Activated T-cell treated with anti-CD3 and anti-CD28 coated beads for 48 hours (primary cell): Measurements from ENCODE around the gene FCF1.
"Not testable (repeated sequence)": the region's sequence is repeated elsewhere in the genome, so short reads cannot be mapped to it uniquely, and the experiment has no call there.

Experiments used
- DNase-seq: peaks from one replicate; pipeline ENCODE4 v3.0.0-alpha.2; 2020; ENCODE audit warnings: low read depth

Gene FCF1

GRCh38 chr14:74702293-74702692, 10.7 kb upstream of the FCF1 start:
- no peak for DNase-seq

DNA sequence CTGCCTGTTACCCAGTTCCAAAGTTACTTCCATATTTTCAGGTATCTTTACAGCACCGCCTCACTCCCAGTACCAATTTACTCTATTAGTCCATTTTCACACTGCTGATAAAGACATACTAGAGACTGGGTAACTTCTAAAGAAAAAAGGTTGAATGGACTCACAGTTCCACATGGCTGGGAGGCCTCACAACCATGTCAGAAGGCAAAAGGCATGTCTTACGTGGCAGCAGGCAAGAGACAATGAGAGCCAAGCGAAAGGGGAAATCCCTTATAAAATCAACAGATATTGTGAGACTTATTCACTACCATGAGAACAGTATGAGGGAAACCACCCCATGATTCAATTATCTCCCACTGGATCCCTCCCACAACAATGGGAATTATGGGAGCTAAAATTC, 9.9 kb upstream of the FCF1 start:
- no peak for DNase-seq

DNA sequence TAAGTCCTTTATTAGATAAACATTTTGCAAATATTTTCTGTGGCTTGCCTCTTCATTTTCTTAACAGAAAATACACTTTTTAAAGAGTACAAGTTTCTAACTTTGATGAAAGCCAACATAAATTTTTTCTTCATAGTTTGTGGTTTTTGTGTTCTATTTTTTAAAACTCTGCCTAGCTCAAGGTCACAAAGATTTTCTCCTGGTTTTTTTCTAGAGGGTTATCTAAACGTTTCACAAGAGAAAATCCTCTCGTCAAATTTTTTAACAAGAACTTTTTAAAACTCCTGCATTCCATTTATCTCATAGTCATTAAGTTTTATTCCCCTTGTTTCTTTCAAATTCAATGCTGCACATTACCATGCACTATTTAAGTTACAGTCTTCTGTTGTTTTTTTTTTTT, 8.3 kb upstream of the FCF1 start:
- no peak for DNase-seq

DNA sequence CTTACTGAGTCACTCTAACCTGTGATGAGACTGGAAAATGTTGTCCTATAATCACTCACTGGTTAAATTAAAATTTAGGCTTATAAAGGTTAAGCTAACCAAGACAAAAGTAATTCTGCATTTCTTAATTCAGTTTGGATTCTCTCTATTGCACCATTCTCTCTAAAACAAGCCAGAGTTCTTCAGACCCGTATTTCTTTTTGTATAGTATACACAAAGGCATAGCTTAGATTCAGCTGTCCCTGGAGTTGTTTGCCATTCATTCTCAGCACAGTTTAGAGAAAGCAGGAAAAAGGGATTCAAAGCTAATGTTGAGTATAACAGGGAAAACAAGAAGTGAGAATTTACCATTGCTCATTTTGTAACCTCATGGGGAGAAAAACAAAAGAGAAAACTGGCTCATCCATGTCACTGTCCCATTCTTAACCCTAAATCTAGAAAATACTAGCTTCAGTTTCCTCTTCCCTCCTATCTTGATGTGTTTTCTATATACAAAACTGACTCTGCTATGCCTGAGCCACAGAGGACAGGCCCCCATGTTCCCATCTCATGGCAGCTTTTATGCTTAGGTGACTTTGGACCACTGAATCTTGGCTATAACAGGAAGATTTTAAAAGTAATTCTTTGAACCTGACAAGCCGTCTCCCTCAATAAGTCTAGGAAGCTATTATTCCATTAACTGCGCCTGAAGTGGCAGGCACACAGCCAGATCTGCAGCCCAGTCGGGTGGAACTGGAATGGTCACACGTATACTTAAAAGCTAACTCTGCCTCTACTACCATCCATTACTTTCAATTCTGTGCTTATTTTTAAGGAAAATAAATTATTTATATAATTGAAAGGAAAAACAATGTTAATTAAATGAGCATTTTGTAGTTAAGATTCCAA, 7.1 kb upstream of the FCF1 start:
- DNase-seq, result no peak

DNA sequence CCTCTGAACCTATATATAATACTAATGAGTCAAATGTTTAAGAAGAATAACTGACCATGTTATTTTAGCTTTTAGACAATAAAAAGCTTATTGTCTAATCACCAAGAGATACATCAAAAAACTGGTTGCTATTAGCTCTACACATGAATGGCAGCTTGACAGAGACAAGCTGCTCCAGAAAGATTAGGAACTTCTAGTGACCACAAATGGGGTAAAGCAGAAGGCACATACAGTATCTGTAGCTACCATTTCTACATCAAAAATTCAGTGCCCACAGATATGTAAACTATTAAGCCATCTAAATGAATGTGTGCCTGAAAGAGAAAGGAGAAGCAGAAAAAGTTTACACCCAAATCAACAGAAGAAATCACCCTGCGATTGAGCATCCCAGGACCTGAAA, 2.5 kb upstream of the FCF1 start:
- DNase-seq, result no peak

GRCh38 chr14:74711651-74712050, 1.3 kb upstream of the FCF1 start:
- no peak for DNase-seq

DNA sequence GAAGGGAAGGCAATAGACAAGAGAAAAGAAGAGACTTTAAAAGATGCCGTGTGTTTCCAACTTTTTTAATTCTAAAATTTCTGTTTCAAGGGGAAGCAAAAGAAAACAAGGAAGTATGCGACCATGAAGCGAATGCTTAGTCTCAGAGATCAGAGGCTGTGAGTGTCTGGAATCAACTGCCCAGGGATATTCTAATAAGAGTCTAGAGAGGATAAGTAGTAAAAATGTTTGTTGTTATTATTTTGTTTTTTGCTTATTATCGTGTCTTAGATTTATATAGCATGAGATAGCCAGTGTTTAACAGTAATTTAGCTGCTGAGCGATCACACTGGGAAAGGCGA, 421 bp downstream of the FCF1 start:
- DNase-seq, result no peak

GRCh38 chr14:74720526-74720925, 7.6 kb downstream of the FCF1 start:
- DNase-seq, result no peak

DNA sequence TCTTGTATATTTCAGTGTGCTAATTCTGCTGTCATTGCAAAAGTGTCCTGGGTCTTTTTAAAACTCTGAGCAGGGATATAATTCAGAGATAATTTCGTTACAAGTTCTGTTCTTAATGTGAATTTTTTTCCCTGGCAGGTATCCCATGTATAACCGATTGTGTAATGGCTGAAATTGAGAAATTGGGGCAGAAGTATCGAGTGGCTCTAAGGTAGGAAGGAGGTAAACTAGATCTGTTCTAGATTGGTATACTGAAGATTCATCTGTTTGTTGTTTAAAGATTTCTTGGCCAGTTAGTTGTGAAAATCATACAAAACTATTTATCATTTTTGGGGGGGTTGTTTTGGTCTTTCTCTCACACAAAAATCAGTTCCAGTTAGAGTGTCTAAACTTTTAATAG, 10.2 kb downstream of the FCF1 start:
- no peak for DNase-seq

DNA sequence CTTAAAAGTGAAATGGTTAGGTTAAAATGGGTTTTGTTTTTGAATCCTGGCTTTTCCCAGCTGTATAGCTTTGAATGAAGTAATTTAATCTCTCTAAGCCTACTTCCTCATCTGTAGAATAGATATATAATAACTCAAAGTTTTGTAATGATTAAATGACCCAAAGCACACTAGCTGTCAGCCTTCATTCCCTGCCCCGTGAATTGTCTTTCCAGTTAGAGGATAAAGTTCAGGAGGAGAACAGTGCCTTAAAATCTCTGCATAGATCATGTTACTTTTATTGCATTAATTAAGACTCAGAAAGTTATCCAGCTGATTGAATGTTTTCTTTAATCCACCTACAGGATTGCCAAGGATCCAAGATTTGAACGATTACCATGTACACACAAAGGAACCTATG, 19.4 kb downstream of the FCF1 start:
- no peak for DNase-seq

GRCh38 chr14:74733221-74733620, 20.3 kb downstream of the FCF1 start:
- no peak for DNase-seq

DNA sequence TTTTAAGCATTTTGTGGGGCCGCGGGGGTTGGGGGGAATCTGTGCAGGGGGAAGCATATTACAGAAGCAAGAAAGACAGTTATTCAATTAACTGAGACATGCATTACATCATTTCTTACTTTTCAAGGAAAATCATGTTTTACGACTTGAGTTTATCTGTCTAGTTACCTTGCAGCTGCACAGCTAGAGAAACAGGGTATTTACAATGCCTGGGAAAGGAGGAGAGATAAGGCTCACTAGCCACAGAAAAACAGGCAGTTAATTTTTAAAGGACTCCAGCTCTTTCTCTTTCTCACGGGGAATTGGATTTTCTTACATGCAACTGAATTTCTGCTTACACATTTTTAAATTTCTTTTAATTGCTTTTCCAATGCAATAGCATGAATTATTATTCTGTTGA, 22.2 kb downstream of the FCF1 start:
- no peak for DNase-seq

DNA sequence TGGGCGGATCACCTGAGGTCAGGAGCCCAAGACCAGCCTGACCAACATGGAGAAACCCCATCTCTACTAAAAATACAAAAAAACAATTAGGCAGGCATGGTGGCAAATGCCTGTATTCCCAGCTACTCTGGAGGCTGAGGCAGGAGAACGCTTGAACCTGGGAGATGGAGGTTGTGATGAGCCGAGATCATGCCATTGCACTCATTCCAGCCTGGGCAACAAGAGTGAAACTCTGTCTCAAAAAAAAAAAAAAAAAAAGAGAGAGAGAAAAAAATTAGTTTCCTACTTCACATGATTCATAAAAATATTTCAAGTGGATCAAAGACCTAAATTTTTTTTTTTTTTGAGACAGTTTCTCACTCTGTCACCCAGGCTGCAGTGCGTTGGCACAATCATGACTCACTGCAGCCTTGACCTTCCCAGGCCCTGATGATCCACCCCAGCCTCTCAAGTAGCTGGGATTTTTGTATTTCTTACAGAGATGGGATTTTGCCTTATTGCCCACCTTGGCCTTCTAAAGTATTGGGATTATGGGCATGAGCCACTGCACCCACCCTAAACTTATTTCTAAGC, 24.9 kb downstream of the FCF1 start:
- DNase-seq, result no peak

- no peak for DNase-seq
Observed at GRCh38 chr14:74739293-74740030, 26.5 kb downstream of the FCF1 start.

- no peak for DNase-seq
Observed at GRCh38 chr14:74747237-74747636, 34.3 kb downstream of the FCF1 start.

- no peak for DNase-seq
Observed at GRCh38 chr14:74754157-74754556, 41.2 kb downstream of the FCF1 start.

DNA sequence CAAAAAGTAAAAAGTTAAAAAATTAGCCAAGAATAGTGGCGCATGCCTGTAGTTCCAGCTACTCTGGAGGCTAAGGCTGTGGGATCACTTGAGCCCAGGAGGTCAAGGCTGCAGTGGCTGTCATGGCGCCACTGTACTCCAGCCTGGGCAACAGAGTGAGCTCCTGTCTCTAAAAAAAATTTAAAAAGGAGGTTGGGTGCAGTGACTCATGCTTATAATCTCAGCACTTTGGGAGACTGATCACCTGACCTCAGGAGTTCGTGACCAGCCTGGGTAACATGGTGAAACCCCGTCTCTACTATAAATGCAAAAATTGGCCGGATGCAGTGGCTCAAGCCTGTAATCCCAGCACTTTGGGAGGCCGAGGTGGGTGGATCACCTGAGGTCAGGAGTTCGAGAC, 42.0 kb downstream of the FCF1 start:
- no peak for DNase-seq

DNA sequence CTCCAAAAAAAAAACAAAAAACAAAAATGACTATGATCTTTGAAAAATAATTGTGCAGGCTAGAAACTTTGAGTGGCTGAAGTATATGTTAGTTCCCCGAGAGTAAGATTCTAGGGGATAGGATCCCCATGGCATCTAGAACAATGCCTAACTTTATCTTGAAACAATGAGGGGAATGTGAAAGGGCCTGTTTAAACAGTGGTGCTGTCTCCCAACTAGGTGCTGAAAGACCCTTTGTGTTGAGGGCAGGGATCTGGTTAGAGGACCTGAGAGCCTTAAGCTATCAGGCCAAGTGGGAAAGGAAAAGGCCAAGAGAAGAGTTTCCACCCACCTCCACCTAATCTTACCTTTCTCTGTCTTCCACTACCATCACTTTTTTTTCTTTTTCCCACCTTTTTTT, 43.4 kb downstream of the FCF1 start:
- DNase-seq, result no peak

DNA sequence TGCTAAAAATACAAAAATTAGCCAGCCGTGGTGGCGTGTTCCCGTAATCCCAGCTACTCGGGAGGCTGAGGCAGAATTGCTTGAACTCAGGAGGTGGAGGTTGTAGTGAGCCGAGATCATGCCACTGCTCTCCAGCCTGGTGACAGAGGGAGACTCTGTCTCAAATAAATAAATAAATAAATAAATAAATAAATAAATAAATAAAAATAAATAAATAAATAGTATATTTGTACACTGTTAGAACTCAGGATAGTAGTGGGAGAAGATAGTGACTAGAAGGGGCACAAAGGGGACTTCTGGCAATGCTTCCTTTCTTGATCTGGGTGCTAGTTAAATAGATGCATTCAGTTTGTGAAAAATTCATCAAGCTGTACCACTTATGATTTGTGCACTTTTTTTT, 45.6 kb downstream of the FCF1 start:
- DNase-seq, result not testable (repeated sequence)

DNA sequence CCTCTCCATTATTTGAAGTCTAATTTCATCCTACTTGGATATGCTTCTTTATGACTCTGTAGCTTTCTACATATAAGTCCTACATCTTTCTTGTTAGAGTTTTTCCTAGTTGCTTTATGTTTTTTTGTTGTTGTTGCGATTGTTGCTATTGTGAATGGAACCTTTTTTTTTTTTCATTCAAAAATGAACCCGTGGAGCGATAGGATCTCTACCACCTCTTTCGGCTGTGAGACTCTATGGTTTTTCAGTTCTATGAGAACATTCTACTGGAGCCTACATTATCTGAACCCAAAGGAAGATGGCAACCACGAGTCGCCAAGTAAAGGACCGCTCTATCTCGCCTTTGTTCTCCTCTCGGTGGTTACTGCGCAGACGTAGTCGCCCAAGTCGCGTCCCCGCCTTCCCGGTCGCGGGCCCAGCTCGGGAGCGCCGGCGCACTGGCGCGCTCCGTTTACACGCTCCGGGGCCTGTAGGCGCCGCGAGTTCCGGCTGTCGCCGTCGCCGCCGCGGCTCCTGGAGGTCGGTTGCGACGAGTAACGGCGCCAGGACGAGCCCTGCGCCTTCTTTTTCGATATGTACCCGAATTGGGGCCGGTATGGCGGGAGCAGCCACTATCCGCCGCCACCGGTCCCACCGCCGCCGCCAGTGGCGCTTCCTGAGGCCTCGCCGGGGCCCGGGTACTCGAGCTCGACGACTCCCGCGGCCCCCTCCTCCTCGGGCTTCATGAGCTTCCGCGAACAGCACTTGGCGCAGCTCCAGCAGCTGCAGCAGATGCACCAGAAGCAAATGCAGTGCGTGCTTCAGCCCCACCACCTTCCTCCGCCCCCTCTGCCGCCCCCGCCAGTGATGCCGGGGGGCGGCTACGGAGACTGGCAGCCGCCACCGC, 50.2 kb downstream of the FCF1 start, which contains the start of gene YLPM1:
YLPM1 (plus strand) TSS at position 400 of the 886 bp plus-strand sequence; CDS start at position 574, 174 bp downstream.
- peak; percentile 90 for DNase-seq

GRCh38 chr14:74763803-74764531, 51.0 kb downstream of the FCF1 start:
- no peak for DNase-seq
